A673 (cell line): ENCODE measurements around the gene TTC22. TPM values are rescaled to one million over a fixed set of nuclear protein-coding genes. Genes with fewer than 3 reads are reported as not detected.

ENCODE experiments used
- BruUV-seq: library from RNA; stranded (reverse); fragments of 400-500 nt; replicated peaks from 2 replicates; lab custom pipeline; 2021; lab: Mats Ljungman, UMichigan
- CTCF ChIA-PET: fragments of 300-600 bp; sonication (Branson Sonifier 250); formaldehyde crosslinking; loops from one replicate; lab custom pipeline; 2022; ENCODE audit warnings: antibody characterized with exemption; lab: Charles Lee
- POLR2A ChIA-PET: fragments of 300-600 bp; sonication (Branson Sonifier 250); formaldehyde crosslinking; loops from one replicate; lab custom pipeline; 2022; ENCODE audit warnings: antibody characterized with exemption; ENCODE audit not compliant: low non-redundant PET; lab: Charles Lee
- DNase-seq: peaks from one replicate; pipeline ENCODE4 v3.0.0-alpha.2; 2015; ENCODE audit warnings: low spot score
- H3K27ac ChIP-seq: fragments of 200-600 bp; sonication (generic); 2 replicates; pipeline ENCODE4 v1.5.1; 2016; ENCODE audit warnings: mixed run types, low read depth, mild to moderate bottlenecking, mixed read lengths, antibody characterized with exemption, low read length; ENCODE audit not compliant: poor library complexity, severe bottlenecking
- H3K27me3 ChIP-seq: fragments of 200-600 bp; sonication (generic); replicated peaks from 2 replicates; pipeline ENCODE4 v1.6.1; 2017; ENCODE audit warnings: mixed run types, low read depth, mild to moderate bottlenecking, mixed read lengths, antibody characterized with exemption, low read length; ENCODE audit not compliant: insufficient read depth, poor library complexity
- H3K36me3 ChIP-seq: fragments of 200-600 bp; sonication (generic); 2 replicates; pipeline ENCODE4 v1.6.1; 2016; ENCODE audit warnings: mixed run types, mild to moderate bottlenecking, mixed read lengths, antibody characterized with exemption, low read length; ENCODE audit not compliant: insufficient read depth, poor library complexity, severe bottlenecking
- H3K4me1 ChIP-seq: fragments of 200-600 bp; sonication (generic); 2 replicates; pipeline ENCODE4 v1.6.1; 2017; ENCODE audit warnings: mixed run types, mild to moderate bottlenecking, mixed read lengths, antibody characterized with exemption, low read length; ENCODE audit not compliant: insufficient read depth, poor library complexity, severe bottlenecking
- H3K4me3 ChIP-seq: fragments of 200-600 bp; sonication (generic); 2 replicates; pipeline ENCODE4 v1.5.1; 2016; ENCODE audit warnings: low read depth, mixed run types, mild to moderate bottlenecking, mixed read lengths, low read length; ENCODE audit not compliant: poor library complexity, severe bottlenecking
- H3K9me3 ChIP-seq: fragments of 200-600 bp; sonication (generic); 2 replicates; pipeline ENCODE4 v1.6.1; 2016; ENCODE audit warnings: mixed run types, low read depth, mild to moderate bottlenecking, mixed read lengths, antibody characterized with exemption, low read length; ENCODE audit not compliant: poor library complexity, severe bottlenecking
- EZH2 ChIP-seq: fragments of 200-600 bp; sonication (generic); IDR thresholded peaks from 2 replicates; pipeline ENCODE4 v1.6.1; 2017; ENCODE audit warnings: borderline replicate concordance, low read depth, mild to moderate bottlenecking, mixed read lengths, antibody characterized with exemption, low read length; ENCODE audit not compliant: poor library complexity, severe bottlenecking
- intact Hi-C: fragments of 100-400 bp; cut with micrococcal nuclease; formaldehyde crosslinking; loops from one replicate; pipeline ENCODE4 v1.10.0; 2022; ENCODE audit not compliant: unreplicated experiment
- total RNA-seq: library from RNA; stranded (reverse); gene quantifications from 2 replicates; pipeline ENCODE4 v1.2.3, GENCODE V29; 2021
- TF ChIP-seq, protein P1 (sequence below): fragments of 300-800, 200-600 bp; sonication (generic); conservative IDR thresholded peaks from 2 replicates; pipeline ENCODE4 v1.5.1; 2017; ENCODE audit warnings: low read depth, mild to moderate bottlenecking, antibody characterized with exemption, low read length, moderate library complexity, mixed read lengths

TTC22 gene
- total RNA-seq, 1 experiment from 2014 or later, result not detected

GRCh38 chr1:54805981-54806381, 4.9 kb upstream of the TTC22 start:
- intact Hi-C loops, result no loop called here
- BruUV-seq, result no TSS peak
- DNase-seq, result no peak
- Histone ChIP-seq H3K9me3 (no peaks in the 10 kb centered on the region), H3K27me3 (peaks cover 11% of the 10 kb centered on the region), H3K27ac (no peak overlapping the region), H3K36me3 (no peaks in the 10 kb centered on the region), H3K4me1 (no peaks in the 10 kb centered on the region), H3K4me3 (no peak overlapping the region)
- TF ChIP-seq, protein P1, sequence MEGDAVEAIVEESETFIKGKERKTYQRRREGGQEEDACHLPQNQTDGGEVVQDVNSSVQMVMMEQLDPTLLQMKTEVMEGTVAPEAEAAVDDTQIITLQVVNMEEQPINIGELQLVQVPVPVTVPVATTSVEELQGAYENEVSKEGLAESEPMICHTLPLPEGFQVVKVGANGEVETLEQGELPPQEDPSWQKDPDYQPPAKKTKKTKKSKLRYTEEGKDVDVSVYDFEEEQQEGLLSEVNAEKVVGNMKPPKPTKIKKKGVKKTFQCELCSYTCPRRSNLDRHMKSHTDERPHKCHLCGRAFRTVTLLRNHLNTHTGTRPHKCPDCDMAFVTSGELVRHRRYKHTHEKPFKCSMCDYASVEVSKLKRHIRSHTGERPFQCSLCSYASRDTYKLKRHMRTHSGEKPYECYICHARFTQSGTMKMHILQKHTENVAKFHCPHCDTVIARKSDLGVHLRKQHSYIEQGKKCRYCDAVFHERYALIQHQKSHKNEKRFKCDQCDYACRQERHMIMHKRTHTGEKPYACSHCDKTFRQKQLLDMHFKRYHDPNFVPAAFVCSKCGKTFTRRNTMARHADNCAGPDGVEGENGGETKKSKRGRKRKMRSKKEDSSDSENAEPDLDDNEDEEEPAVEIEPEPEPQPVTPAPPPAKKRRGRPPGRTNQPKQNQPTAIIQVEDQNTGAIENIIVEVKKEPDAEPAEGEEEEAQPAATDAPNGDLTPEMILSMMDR, result no peak
- TF ChIP-seq EZH2, result no peak
- POLR2A ChIA-PET, result no interaction called here
- CTCF ChIA-PET, result interaction anchor here (0.6 kb wide), 1 partner anchor 117 kb away, joined by 3 read pairs; no protein-coding TSS in a partner anchor

- Histone ChIP-seq H3K9me3 (no peaks in the 10 kb centered on the region), H3K36me3 (no peaks in the 10 kb centered on the region), H3K27ac (no peak overlapping the region), H3K4me3 (no peak overlapping the region), H3K27me3 (peaks cover 16% of the 10 kb centered on the region), H3K4me1 (no peaks in the 10 kb centered on the region)
- ChIA-PET CTCF (no interaction called here), POLR2A (no interaction called here)
- intact Hi-C loops, result no loop called here
- TF ChIP-seq, protein P1, result no peak
- no peak for TF ChIP-seq EZH2
- no TSS peak for BruUV-seq
- DNase-seq, result no peak
Measured at GRCh38 chr1:54805466-54805865, 4.3 kb upstream of the TTC22 start.

DNA sequence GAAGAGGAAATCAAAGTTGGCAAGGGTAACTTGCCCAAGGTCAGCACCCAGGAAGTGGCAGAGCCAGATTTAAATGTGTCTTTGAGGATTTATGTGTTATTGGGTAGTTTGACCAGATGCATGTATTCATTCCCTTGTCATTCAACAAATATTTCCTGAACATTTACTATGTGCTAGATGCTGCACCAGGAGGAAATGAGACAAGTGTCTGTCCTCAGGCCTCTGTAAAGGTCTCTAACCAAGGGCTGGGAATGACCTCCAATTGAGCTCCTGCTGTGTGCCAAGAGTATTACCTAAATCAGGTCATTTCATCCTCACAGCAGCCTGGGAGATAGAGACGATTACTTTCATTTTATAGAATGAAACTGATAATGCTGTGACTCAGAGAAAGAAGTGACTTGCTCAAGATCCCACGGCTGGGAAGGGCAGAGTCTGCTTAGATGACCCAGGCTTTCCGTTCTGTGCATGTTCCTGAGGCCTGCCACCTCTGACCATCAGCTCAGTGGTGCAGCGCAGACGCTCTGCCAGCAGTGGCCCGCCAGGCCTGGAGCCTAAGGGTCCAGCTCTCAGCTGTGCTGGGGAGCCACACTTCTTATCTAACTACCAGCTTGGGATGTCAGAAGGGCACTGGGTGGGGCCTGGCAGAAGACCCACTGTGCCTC, 3.5 kb upstream of the TTC22 start:
- intact Hi-C loops, result no loop called here
- Histone ChIP-seq H3K9me3 (no peaks in the 10 kb centered on the region), H3K4me1 (no peaks in the 10 kb centered on the region), H3K4me3 (no peak overlapping the region), H3K36me3 (no peaks in the 10 kb centered on the region), H3K27ac (no peak overlapping the region), H3K27me3 (peaks cover 16% of the 10 kb centered on the region)
- DNase-seq, result no peak
- no TSS peak for BruUV-seq
- POLR2A ChIA-PET, result no interaction called here
- TF ChIP-seq EZH2, result no peak
- TF ChIP-seq, protein P1, result no peak
- CTCF ChIA-PET, result no interaction called here
